ENCODE measurements around the gene ASPDH. TPM values are rescaled to one million over a fixed set of nuclear protein-coding genes. Genes with fewer than 3 reads are reported as not detected.

Gene ASPDH
- total RNA-seq, 2 experiments from 2014 or later, result not detected

DNA sequence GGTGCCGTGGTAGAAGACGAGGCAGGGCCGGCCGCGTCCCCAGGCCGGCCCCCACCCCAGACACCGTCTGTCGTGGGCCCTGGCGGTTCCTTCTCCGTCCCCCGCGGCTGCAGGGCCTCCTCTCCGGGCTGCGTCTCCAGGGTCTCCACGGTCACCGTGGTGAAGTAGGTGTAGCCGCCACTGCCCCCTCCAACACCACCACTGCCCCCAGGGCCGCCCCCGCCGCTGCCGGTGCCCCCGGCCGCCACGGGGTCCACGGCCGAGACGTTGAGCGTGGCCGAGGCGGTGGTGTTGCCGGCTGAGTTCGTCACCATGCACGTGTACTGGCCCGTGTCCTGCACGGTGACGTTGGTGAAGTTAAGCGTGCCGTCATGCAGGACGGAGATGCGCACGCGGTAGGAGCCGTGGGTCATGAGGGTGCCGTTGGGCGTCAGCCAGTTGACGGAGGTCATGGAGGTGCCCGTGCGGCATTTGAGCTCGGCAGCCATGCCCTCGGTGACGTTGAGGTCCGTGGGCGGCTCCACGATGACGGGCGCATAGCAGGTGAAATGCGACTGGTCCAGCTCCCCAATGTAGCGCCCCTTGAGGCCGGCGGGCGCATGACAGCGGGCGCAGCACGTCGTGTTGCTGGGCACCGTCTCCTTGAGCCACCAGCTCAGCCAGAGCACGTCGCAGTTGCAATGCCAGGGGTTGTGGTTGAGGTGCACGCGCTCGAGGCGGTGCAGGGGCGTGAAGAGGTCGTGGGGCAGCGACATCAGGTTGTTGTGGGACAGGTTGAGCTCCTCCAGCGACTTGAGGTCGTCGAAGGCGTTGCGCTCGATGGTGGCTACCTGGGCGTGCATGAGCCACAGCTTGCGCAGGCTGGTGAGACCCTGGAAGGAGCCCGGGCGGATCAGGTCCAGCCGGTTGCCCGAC is 4.6 kb upstream of the ASPDH start:
- no peak for DNase-seq
- Mint-ChIP-seq H3K27me3 (ENCODE audit: low read depth) (peaks cover 27% of the 10 kb centered on the region), H3K36me3 (ENCODE audit: low read depth) (no peaks in the 10 kb centered on the region), H3K27ac (no peak overlapping the region), H3K4me3 (no peak overlapping the region), H3K4me1 (ENCODE audit: low read depth) (peaks cover 3% of the 10 kb centered on the region), H3K9me3 (no peaks in the 10 kb centered on the region)
- intact Hi-C loops (cut with micrococcal nuclease), result loop anchor here (10.0 kb wide), 1 partner anchor 1186 kb away; no protein-coding TSS in a partner anchor
- CTCF ChIA-PET, result no interaction called here

DNA sequence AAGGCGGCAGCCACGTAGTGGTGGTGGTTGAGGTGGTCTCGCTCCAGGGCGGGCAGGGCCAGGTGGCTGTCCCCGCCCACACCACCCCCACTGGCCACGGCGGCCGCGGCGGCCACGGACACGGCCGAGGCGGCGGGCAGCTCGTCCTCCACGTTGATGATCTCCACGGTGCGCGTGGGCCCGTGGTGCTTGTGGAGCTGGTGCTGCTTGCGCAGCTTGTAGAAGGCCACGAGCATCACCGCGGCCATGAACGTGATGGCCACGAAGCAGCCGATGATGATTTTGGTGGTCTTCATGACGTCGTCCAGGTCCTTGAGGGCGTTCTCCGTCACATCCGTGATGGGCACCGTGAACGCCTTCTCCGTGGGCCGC is 4.0 kb upstream of the ASPDH start:
- CTCF ChIA-PET, result no interaction called here
- Mint-ChIP-seq H3K36me3 (ENCODE audit: low read depth) (no peaks in the 10 kb centered on the region), H3K9me3 (no peaks in the 10 kb centered on the region), H3K4me3 (no peak overlapping the region), H3K4me1 (ENCODE audit: low read depth) (peaks cover 3% of the 10 kb centered on the region), H3K27me3 (ENCODE audit: low read depth) (peaks cover 31% of the 10 kb centered on the region), H3K27ac (no peak overlapping the region)
- no peak for DNase-seq
- intact Hi-C loops (cut with micrococcal nuclease), result loop anchor here (10.0 kb wide), 1 partner anchor 1187 kb away; no protein-coding TSS in a partner anchor

- H3K27ac Mint-ChIP-seq, result no peak overlapping the region
- peaks cover 32% of the 10 kb centered on the region for H3K27me3 Mint-ChIP-seq (ENCODE audit: low read depth)
- CTCF ChIA-PET, result no interaction called here
- intact Hi-C loops (cut with micrococcal nuclease), result loop anchor here (10.0 kb wide), 1 partner anchor 1188 kb away; no protein-coding TSS in a partner anchor
- H3K36me3 Mint-ChIP-seq (ENCODE audit: low read depth), result no peaks in the 10 kb centered on the region
- H3K4me3 Mint-ChIP-seq, result no peak overlapping the region
- no peaks in the 10 kb centered on the region for H3K9me3 Mint-ChIP-seq
- peaks cover 3% of the 10 kb centered on the region for H3K4me1 Mint-ChIP-seq (ENCODE audit: low read depth)
- DNase-seq, result no peak
Measured at GRCh38 chr19:50516964-50517703, 3.4 kb upstream of the ASPDH start.

- Mint-ChIP-seq H3K27me3 (ENCODE audit: low read depth) (peaks cover 32% of the 10 kb centered on the region), H3K36me3 (ENCODE audit: low read depth) (no peaks in the 10 kb centered on the region), H3K4me1 (ENCODE audit: low read depth) (peaks cover 7% of the 10 kb centered on the region), H3K9me3 (no peaks in the 10 kb centered on the region), H3K27ac (no peak overlapping the region), H3K4me3 (no peak overlapping the region)
- intact Hi-C loops (cut with micrococcal nuclease), result loop anchor here (10.0 kb wide), 1 partner anchor 1188 kb away; no protein-coding TSS in a partner anchor
- no peak for DNase-seq
- CTCF ChIA-PET, result no interaction called here
Measured at GRCh38 chr19:50516456-50516855, 2.7 kb upstream of the ASPDH start.

DNA sequence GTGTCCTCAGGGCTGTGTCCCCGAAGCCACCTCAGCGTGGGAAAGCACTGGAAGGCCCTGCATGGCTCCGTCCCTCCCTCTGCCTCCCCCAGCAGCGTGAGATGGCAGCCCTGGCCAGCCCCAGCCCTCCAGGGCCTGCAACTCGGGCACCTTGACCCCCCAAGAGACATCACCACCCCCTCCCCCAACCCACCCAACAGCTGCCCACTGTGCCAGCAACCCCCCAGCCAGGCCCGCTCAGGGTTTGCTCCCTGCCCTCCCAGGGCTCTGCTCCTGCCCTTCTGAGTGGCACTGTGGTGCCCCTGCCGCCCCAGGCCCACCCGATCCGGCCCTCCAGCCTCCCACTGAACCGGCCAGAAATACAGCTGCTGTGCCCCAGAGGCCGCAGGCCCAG is 1.5 kb upstream of the ASPDH start:
- DNase-seq, result no peak
- Mint-ChIP-seq H3K27ac (no peak overlapping the region), H3K4me1 (ENCODE audit: low read depth) (peaks cover 14% of the 10 kb centered on the region), H3K9me3 (no peaks in the 10 kb centered on the region), H3K4me3 (no peak overlapping the region), H3K27me3 (ENCODE audit: low read depth) (peaks cover 29% of the 10 kb centered on the region), H3K36me3 (ENCODE audit: low read depth) (no peaks in the 10 kb centered on the region)
- CTCF ChIA-PET, result no interaction called here
- intact Hi-C loops (cut with micrococcal nuclease), result loop anchor here (10.0 kb wide), 1 partner anchor 1190 kb away; no protein-coding TSS in a partner anchor

DNA sequence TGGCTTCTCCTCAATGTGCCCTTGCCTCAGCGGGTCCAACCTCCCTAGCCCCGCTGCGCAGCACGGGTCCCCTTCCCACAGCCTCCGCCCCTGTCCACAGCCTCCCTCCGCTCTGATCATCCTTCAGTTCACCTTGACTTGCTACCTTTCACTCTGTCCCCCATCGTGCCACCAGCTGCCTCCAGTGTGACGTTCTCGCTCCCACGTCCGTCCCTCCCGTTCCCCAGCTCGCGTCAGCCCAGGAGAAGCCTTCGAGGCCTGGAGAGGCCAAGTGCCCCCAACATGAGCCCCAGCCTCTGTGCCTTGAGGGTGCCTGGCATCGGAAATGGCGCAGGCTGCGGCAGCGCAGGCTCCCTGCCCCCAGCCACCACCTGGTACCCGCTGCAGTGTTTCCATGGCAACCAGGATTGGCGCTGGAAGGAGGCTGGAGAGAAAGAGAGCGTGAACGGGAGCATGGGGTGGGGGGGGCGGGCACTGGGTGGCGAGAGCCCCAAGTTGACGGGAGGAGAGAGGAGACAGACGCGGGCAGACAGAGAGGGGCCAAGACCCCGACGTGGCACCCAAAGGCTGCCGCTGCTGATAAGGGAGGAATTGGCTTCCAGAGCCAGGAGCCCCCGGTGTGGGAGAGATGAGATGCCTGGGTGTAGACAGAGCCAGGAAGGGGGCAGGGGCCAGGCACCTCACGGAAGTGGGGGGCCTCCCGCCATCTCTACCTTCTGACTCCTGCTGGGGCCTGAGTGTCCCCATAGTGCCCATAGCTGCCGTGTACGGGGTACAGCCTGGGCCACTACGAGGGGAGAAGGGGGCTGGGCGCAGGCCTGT is 844 bp upstream of the ASPDH start:
- peaks cover 14% of the 10 kb centered on the region for H3K4me1 Mint-ChIP-seq (ENCODE audit: low read depth)
- peak overlapping the region; percentile 27 for H3K4me3 Mint-ChIP-seq
- intact Hi-C loops (cut with micrococcal nuclease), result loop anchor here (10.0 kb wide), 1 partner anchor 1190 kb away; no protein-coding TSS in a partner anchor
- H3K9me3 Mint-ChIP-seq, result no peaks in the 10 kb centered on the region
- H3K27ac Mint-ChIP-seq, result no peak overlapping the region
- DNase-seq, result no peak
- no peaks in the 10 kb centered on the region for H3K36me3 Mint-ChIP-seq (ENCODE audit: low read depth)
- H3K27me3 Mint-ChIP-seq (ENCODE audit: low read depth), result peaks cover 29% of the 10 kb centered on the region
- CTCF ChIA-PET, result no interaction called here

DNA sequence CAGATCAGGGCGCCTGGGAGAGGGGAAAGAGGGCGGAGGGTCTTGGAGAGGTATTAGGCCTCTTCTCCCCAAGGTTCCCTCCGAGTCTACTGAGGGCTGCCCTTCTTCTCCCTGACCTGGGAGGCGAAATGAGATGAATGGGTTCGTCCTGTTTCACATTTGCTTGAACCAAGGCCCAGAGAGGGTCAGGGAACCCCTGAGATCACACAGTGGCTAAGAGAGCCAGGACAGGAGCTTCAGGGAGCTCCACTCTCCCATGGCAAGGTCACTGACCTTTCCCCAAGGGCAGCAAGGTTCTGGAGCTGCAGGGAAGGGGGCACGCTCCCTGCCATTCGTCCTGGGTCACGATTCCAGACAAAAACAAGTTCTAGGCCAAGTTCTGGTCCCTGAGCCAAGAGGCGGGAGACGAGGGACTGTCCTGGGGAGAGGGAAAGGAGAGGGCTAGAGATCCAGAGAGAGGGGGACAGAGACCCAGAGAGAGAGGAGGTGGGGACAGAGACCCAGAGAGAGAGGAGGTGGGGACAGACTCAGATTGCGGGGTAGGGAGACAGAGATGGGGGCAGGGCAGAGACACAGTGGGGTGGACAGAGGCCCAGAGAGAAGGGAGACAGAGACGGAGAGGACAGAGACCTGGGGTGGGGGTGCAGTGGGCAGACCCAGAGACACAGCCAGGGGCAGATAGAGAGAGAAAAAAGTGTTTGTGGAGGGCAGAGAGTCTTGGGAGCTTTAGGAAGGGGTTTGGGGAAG is 541 bp downstream of the ASPDH start:
- H3K4me3 Mint-ChIP-seq, result peak overlapping the region; percentile 0
- peaks cover 21% of the 10 kb centered on the region for H3K4me1 Mint-ChIP-seq (ENCODE audit: low read depth)
- H3K27me3 Mint-ChIP-seq (ENCODE audit: low read depth), result peaks cover 25% of the 10 kb centered on the region
- H3K9me3 Mint-ChIP-seq, result no peaks in the 10 kb centered on the region
- no peak for DNase-seq
- H3K27ac Mint-ChIP-seq, result no peak overlapping the region
- CTCF ChIA-PET, result no interaction called here
- H3K36me3 Mint-ChIP-seq (ENCODE audit: low read depth), result peaks cover 2% of the 10 kb centered on the region
- intact Hi-C loops (cut with micrococcal nuclease), result loop anchor here (10.0 kb wide), 1 partner anchor 1192 kb away; no protein-coding TSS in a partner anchor

GRCh38 chr19:50512112-50512998 is 1.4 kb downstream of the ASPDH start:
- Mint-ChIP-seq H3K27me3 (ENCODE audit: low read depth) (peaks cover 25% of the 10 kb centered on the region), H3K36me3 (ENCODE audit: low read depth) (peaks cover 2% of the 10 kb centered on the region), H3K4me3 (peak overlapping the region; percentile 87), H3K9me3 (no peaks in the 10 kb centered on the region), H3K27ac (no peak overlapping the region), H3K4me1 (ENCODE audit: low read depth) (peaks cover 23% of the 10 kb centered on the region)
- CTCF ChIA-PET, result no interaction called here
- intact Hi-C loops (cut with micrococcal nuclease), result loop anchor here (10.0 kb wide), 1 partner anchor 1192 kb away; no protein-coding TSS in a partner anchor
- no peak for DNase-seq

- peak within 1 kb of the TSS; percentile 94 for H3K27ac Mint-ChIP-seq
- CTCF ChIA-PET, result interaction anchor here (0.8 kb wide), 1 partner anchor 154 kb away, joined by 3 read pairs; no protein-coding TSS in a partner anchor
- H3K4me1 Mint-ChIP-seq (ENCODE audit: low read depth), result peaks cover 23% of the 10 kb centered on the region
- peaks cover 22% of the 10 kb centered on the region for H3K27me3 Mint-ChIP-seq (ENCODE audit: low read depth)
- intact Hi-C loops (cut with micrococcal nuclease), result loop anchor here (1.0 to 10.0 kb wide), 8 partner anchors 35 to 1194 kb away; partner anchors contain the start of genes CTU1, EMC10, GARIN5A and NR1H2
- H3K4me3 Mint-ChIP-seq, result peak within 1 kb of the TSS; percentile 87
- DNase-seq, result peak; percentile 99
- no peaks in the 10 kb centered on the region for H3K9me3 Mint-ChIP-seq
- peaks cover 2% of the 10 kb centered on the region for H3K36me3 Mint-ChIP-seq (ENCODE audit: low read depth)
Measured at GRCh38 chr19:50511069-50511822, 2.5 kb downstream of the ASPDH start, which contains the start of gene JOSD2. Gene JOSD2, minus strand, starts transcription at chr19:50511191. Its CDS starts 760 bp downstream, at chr19:50510431.

DNA sequence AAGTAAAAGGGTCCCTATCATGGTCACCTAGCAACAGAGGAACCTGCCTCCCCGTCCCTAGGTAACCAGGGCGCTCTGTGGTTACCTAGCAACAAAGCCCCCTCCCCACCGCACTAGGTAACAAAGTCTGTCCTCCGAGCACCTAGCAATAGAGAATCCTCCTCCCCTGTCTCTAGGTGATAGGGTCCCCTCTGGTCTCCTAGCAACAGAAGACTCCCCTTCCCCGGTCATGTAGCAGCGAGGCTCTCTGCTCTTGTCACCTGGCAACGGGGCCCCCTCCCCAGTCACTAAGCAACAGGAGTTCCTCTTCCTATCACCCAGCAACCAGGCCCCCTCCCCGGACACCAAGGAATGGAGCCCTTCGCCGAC is 3.0 kb downstream of the ASPDH start:
- H3K27me3 Mint-ChIP-seq (ENCODE audit: low read depth), result peaks cover 19% of the 10 kb centered on the region
- H3K27ac Mint-ChIP-seq, result peak overlapping the region; percentile 88
- peaks cover 2% of the 10 kb centered on the region for H3K36me3 Mint-ChIP-seq (ENCODE audit: low read depth)
- CTCF ChIA-PET, result interaction anchor here (0.8 kb wide), 1 partner anchor 153 kb away, joined by 3 read pairs; no protein-coding TSS in a partner anchor
- DNase-seq, result no peak
- H3K4me1 Mint-ChIP-seq (ENCODE audit: low read depth), result peaks cover 23% of the 10 kb centered on the region
- intact Hi-C loops (cut with micrococcal nuclease), result loop anchor here (1.0 to 10.0 kb wide), 8 partner anchors 34 to 1194 kb away; partner anchors contain the start of genes CTU1, EMC10, GARIN5A and NR1H2
- H3K9me3 Mint-ChIP-seq, result no peaks in the 10 kb centered on the region
- H3K4me3 Mint-ChIP-seq, result peak overlapping the region; percentile 87

Data from activated naive CD4-positive, alpha-beta T cell treated with anti-CD3 and anti-CD28 coated beads for 36 hours (primary cell).